ENCODE data around the gene FGD2. TPM values are rescaled to one million over a fixed set of nuclear protein-coding genes. Genes with fewer than 3 reads are reported as not detected.

Gene FGD2
- total and polyA plus RNA-seq, 9 of the 15 experiments (the other 6 are each of a cell fraction or from before 2014, with no cell fraction given), result 0.09 TPM; not detected in 8

DNA sequence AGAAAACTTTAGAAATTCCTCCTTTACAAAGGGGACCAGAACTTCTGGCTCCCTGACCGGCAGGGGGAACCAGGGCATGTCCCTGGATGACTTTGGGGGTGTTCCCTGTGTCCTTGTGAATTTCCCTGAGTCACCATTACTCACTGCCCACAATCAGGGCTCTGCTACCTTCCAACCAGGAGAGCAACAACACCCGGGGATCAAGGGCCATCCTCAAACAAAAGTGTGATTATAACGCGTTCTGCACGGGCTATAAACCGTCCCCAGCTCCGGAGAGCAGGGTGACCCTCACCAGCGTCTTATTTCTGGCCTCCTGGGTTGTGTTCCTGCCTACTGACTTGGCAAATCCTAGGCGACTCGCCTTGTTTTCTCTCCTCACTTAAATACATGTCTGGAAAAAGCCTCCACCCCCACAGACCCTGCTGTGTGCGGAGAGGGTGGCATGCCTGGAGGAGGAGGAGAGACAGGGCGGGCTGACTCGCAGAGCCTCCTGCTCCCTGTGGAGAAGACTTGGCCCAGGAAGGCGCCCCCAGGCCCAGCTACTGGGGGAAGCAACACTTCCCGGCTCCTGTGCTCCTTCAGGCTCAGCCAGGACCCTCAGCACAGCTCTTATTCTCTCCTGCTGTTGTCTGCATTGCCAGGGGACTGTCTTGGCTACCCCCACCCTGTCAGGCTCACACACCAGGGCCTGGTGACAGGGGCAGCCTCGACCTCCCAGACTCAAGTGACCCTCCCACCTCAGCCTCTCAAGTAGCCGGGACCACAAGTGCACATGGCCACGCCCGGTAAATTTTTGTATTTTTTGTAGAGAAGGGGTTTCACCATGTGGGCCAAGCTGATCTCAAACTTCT is 54.1 kb downstream of the FGD2 start (continued):
- TF ChIP-seq, protein P1, sequence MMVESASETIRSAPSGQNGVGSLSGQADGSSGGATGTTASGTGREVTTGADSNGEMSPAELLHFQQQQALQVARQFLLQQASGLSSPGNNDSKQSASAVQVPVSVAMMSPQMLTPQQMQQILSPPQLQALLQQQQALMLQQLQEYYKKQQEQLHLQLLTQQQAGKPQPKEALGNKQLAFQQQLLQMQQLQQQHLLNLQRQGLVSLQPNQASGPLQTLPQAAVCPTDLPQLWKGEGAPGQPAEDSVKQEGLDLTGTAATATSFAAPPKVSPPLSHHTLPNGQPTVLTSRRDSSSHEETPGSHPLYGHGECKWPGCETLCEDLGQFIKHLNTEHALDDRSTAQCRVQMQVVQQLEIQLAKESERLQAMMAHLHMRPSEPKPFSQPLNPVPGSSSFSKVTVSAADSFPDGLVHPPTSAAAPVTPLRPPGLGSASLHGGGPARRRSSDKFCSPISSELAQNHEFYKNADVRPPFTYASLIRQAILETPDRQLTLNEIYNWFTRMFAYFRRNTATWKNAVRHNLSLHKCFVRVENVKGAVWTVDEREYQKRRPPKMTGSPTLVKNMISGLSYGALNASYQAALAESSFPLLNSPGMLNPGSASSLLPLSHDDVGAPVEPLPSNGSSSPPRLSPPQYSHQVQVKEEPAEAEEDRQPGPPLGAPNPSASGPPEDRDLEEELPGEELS (CRISPR knock-in tag; IDR thresholded peaks at IDR 0.05; ENCODE audit: borderline replicate concordance), result 0 out of 2 replicates have a peak, but pooled peaks have one; percentile 45
- TF ChIP-seq, protein P2, sequence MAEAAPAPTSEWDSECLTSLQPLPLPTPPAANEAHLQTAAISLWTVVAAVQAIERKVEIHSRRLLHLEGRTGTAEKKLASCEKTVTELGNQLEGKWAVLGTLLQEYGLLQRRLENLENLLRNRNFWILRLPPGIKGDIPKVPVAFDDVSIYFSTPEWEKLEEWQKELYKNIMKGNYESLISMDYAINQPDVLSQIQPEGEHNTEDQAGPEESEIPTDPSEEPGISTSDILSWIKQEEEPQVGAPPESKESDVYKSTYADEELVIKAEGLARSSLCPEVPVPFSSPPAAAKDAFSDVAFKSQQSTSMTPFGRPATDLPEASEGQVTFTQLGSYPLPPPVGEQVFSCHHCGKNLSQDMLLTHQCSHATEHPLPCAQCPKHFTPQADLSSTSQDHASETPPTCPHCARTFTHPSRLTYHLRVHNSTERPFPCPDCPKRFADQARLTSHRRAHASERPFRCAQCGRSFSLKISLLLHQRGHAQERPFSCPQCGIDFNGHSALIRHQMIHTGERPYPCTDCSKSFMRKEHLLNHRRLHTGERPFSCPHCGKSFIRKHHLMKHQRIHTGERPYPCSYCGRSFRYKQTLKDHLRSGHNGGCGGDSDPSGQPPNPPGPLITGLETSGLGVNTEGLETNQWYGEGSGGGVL (CRISPR knock-in tag; IDR thresholded peaks at IDR 0.05), result no peak
- TF ChIP-seq ZFPM2 (CRISPR knock-in tag; IDR thresholded peaks at IDR 0.05), result no peak
- TF ChIP-seq, protein P3, sequence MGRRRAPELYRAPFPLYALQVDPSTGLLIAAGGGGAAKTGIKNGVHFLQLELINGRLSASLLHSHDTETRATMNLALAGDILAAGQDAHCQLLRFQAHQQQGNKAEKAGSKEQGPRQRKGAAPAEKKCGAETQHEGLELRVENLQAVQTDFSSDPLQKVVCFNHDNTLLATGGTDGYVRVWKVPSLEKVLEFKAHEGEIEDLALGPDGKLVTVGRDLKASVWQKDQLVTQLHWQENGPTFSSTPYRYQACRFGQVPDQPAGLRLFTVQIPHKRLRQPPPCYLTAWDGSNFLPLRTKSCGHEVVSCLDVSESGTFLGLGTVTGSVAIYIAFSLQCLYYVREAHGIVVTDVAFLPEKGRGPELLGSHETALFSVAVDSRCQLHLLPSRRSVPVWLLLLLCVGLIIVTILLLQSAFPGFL (CRISPR knock-in tag; IDR thresholded peaks at IDR 0.05), result peak; percentile 83; the same call in 1 of the 2 replicates
- TF ChIP-seq ZNF175 (CRISPR knock-in tag; IDR thresholded peaks at IDR 0.05; ENCODE audit: low read depth), result peak; percentile 63
- TF ChIP-seq SMC3 (conservative IDR thresholded peaks at IDR 0.05; ENCODE audit: insufficient read depth, low read depth, low read length), result peak; percentile 68
- TF ChIP-seq ZNF165 (CRISPR knock-in tag; IDR thresholded peaks at IDR 0.05; ENCODE audit: borderline replicate concordance), result peak; percentile 78; the same call in 1 of the 2 replicates
- no peak for TF ChIP-seq DDX20 (tag; IDR thresholded peaks at IDR 0.05; ENCODE audit: low read depth)
- no peak for TF ChIP-seq MIER1 (IDR thresholded peaks at IDR 0.05; ENCODE audit: low read depth)
- TF ChIP-seq NFE2L1 (tag; IDR thresholded peaks at IDR 0.05; ENCODE audit: borderline replicate concordance, low read depth), result peak; percentile 77; the same call in 1 of the 2 replicates
- no peak for TF ChIP-seq ZFP1 (CRISPR knock-in tag; IDR thresholded peaks at IDR 0.05)
- peak; percentile 68 for TF ChIP-seq CREM (IDR thresholded peaks at IDR 0.05; ENCODE audit: low read depth)
- TF ChIP-seq, protein P4, sequence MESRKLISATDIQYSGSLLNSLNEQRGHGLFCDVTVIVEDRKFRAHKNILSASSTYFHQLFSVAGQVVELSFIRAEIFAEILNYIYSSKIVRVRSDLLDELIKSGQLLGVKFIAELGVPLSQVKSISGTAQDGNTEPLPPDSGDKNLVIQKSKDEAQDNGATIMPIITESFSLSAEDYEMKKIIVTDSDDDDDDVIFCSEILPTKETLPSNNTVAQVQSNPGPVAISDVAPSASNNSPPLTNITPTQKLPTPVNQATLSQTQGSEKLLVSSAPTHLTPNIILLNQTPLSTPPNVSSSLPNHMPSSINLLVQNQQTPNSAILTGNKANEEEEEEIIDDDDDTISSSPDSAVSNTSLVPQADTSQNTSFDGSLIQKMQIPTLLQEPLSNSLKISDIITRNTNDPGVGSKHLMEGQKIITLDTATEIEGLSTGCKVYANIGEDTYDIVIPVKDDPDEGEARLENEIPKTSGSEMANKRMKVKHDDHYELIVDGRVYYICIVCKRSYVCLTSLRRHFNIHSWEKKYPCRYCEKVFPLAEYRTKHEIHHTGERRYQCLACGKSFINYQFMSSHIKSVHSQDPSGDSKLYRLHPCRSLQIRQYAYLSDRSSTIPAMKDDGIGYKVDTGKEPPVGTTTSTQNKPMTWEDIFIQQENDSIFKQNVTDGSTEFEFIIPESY (CRISPR knock-in tag; IDR thresholded peaks at IDR 0.05), result no peak
- TF ChIP-seq, protein P5, sequence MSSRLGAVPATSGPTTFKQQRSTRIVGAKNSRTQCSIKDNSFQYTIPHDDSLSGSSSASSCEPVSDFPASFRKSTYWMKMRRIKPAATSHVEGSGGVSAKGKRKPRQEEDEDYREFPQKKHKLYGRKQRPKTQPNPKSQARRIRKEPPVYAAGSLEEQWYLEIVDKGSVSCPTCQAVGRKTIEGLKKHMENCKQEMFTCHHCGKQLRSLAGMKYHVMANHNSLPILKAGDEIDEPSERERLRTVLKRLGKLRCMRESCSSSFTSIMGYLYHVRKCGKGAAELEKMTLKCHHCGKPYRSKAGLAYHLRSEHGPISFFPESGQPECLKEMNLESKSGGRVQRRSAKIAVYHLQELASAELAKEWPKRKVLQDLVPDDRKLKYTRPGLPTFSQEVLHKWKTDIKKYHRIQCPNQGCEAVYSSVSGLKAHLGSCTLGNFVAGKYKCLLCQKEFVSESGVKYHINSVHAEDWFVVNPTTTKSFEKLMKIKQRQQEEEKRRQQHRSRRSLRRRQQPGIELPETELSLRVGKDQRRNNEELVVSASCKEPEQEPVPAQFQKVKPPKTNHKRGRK (tag; IDR thresholded peaks at IDR 0.05), result no peak
- TF ChIP-seq ZNF551 (CRISPR knock-in tag; IDR thresholded peaks at IDR 0.05), result no peak
